CD4-positive, alpha-beta T cell treated with Interleukin-2 at 100 ng/mL for 4 hours (primary cell): ENCODE results near the gene NRN1L.
A peak's percentile ranks its signal among the peaks of the same experiment; 100 is the strongest.

Experiments
- DNase-seq: peaks from one replicate; pipeline ENCODE4 v3.0.0-alpha.2; 2020; ENCODE audit warnings: low spot score

Gene NRN1L

GRCh38 chr16:67935402-67936123 is 50.9 kb downstream of the NRN1L start:
- peak; percentile 97 for DNase-seq
